Ishikawa (cell line): ENCODE results near the gene COMT.

ENCODE experiments used
- CEBPB ChIP-seq: IDR thresholded peaks from 2 replicates; pipeline ENCODE4 v1.6.1; 2012
- CREB1 ChIP-seq: IDR thresholded peaks from 2 replicates; pipeline ENCODE4 v1.6.1; 2012; ENCODE audit warnings: low read depth
- EGR1 ChIP-seq: IDR thresholded peaks from 2 replicates; pipeline ENCODE4 v1.6.1; 2012
- EP300 ChIP-seq: IDR thresholded peaks from 2 replicates; pipeline ENCODE4 v1.6.1; 2012; ENCODE audit warnings: borderline replicate concordance
- MAX ChIP-seq: IDR thresholded peaks from 2 replicates; pipeline ENCODE4 v1.6.1; 2012
- NFIC ChIP-seq: IDR thresholded peaks from 2 replicates; pipeline ENCODE4 v1.6.1; 2012
- RAD21 ChIP-seq: IDR thresholded peaks from 2 replicates; pipeline ENCODE4 v1.6.1; 2012; ENCODE audit warnings: low read depth
- REST ChIP-seq: IDR thresholded peaks from 2 replicates; pipeline ENCODE4 v1.6.1; 2012; ENCODE audit warnings: low read depth, mild to moderate bottlenecking
- TAF1 ChIP-seq: IDR thresholded peaks from 2 replicates; pipeline ENCODE4 v1.6.1; 2012; ENCODE audit warnings: low read depth, mild to moderate bottlenecking
- TCF12 ChIP-seq: IDR thresholded peaks from 2 replicates; pipeline ENCODE4 v1.6.1; 2012; ENCODE audit warnings: low read depth
- TEAD4 ChIP-seq: IDR thresholded peaks from 2 replicates; pipeline ENCODE4 v1.6.1; 2012
- YY1 ChIP-seq: IDR thresholded peaks from 2 replicates; pipeline ENCODE4 v1.6.1; 2012; ENCODE audit warnings: low read depth

GRCh38 chr22:19914201-19914943, 27.2 kb upstream of the COMT start:
- TF ChIP-seq REST (no peak), MAX (no peak), CEBPB (no peak), TEAD4 (no peak), TAF1 (no peak), NFIC (no peak), TCF12 (no peak), EP300 (no peak), EGR1 (no peak), RAD21 (no peak), CREB1 (no peak), YY1 (no peak)
